ENCODE results near the gene MGAT4A. TPM values are rescaled to one million over a fixed set of nuclear protein-coding genes. Genes with fewer than 3 reads are reported as not detected.
A peak's percentile ranks its signal among the peaks of the same experiment; 100 is the strongest.
"Not testable (repeated sequence)": the region's sequence is repeated elsewhere in the genome, so short reads cannot be mapped to it uniquely, and the experiment has no call there.

MGAT4A gene
- total RNA-seq, 1 donor from 2014 or later: 5.6 TPM

DNA sequence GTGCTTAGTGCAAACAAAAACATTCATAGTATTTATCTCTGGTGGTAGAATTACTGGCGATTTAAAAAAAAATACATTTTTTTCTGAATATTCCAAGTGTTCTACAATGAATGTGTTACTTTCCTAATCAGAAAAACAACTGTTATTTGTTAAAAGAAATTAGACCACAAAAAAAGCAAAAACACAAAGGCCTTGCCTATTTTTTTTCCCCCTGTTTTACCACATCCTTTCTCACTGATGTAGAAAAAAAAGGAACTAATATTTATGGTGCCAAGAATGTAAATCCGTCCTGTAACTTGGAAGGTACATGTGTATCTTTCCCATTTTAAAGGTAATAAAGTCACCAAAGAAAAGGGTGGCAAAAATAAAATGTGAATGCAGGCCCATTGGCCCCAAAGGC is 28.4 kb upstream of the MGAT4A start:
- no peak for ATAC-seq

DNA sequence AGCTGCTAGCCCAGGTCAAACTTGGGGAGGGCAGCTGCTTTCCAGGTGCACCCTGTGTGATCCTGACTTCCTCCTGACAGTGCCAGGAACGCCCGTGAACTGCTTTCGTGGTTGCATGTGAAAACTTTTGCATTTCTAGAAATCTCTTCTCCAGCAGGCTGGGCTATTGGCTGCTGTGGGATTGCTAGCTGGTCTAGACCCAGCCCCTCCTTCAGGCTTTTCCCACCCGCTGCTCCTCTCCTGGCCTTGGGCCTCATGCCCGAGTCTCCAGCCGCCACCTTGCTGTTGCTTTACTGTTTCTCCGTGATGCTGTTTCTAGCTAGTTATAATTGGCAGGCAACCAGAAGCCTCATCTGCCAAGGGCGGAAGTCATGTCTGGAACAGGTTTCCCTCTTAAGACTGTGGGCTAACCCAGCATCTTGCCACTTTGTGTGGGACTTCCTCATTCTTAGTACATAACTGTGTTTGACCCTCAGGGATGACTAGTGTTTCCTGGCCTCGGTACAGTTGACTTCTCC is 27.0 kb upstream of the MGAT4A start:
- peak; percentile 96 for ATAC-seq

DNA sequence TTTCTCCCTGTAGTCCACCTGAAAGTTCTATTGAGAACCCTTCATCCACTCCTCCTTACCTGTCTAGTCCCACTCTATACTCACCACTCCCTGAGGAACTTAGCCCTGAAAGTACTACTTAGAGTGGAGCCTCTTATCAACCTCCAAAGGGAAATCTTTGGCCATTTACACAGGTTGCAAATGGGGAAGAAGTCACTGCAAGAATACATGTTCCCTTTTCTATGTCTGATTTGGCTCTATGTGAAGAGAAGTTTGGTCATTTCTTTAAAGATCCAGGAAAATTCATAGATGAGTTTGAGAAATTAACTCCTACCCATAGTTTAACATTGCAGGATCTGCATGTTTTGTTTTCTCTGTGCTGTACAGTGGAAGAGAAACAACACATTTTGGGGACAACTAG is 22.9 kb upstream of the MGAT4A start:
- ATAC-seq: no peak

DNA sequence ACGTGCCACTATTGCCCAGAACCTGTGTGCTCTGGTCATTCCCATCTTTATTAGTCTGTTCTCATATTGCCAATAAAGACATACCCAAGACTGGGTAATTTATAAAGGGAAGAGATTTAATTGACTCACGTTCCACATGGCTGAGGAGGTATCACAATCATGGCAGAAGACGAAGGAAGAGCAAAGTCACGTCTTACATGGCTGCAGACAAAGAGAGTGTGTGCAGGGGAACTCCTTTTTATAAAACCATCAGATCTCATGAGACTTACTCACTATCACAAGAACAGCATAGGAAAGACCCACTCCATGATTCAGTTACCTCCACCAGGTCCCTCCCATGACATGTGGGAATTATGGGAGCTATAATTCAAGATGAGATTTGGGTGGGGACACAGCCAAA is 21.8 kb upstream of the MGAT4A start:
- ATAC-seq: not testable (repeated sequence)

DNA sequence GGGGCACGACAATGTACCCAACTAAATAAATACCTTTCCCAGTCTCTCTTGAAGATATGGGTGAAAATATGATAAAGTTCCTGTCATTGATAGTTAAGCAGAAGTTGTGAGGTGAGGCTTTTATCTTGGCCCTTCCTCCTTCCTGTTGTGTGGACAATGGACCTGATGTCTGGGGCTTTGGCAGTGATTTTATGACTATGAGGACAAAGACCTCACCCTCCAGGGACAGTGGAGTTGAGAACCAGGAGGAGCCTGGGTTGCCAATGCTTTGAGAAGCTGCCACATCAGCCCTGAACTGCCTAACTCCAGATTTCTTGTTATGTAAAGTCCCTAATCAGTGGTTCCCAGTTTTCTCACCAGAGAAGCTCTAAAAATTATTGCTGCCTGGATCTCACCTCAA is 20.8 kb upstream of the MGAT4A start:
- no peak for ATAC-seq

DNA sequence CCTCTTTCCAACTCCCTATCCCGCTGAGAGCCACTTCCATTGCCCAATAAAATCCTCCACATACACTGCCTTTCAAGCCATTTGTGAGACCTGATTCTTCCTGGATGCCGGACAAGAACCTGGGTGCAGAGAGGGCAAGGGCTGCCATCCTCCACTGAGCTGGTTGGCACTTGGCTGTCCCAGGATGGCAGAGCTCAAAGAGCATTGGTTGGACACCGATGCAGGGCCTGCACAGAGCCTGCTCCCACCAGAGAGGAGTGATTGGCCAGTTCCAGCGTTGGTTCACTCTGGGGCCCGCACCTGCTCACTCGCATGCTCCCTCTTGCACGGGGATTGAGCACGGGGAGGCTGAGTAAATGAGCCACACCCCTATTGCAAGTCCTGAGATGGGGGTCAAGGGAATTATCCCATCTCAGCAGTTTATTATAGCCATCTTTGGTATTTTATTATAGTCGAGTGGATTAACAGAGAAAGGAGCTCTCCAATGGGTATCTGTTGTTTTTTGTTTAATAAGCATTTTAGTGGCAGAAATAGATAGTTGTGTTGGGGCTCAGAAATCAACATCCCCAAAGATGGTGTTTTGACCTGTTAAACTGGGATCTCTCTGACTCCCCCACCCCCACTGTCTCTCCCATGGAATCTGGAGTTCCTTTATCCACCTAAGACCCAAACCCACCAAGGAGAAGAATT is 19.8 kb upstream of the MGAT4A start:
- ATAC-seq: no peak

DNA sequence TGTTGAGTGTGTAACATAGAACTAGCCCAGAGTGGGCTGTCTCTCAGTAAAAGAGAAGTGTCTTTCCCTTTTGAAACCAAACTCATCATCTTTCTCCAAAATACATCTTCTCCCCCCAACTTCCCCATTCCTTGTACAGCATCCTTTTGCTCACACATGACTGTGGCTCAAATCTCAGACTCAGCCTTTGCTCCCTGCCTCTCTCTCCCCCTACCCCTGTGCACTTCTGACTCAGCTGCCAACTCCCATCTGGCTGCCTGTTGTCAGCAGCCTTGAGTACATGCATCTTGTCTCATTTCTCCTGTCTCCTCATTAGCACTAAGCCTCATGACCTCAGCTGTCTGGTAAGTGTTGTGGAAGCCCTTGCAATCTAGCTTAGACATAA is 18.1 kb upstream of the MGAT4A start:
- peak; percentile 17 for ATAC-seq

DNA sequence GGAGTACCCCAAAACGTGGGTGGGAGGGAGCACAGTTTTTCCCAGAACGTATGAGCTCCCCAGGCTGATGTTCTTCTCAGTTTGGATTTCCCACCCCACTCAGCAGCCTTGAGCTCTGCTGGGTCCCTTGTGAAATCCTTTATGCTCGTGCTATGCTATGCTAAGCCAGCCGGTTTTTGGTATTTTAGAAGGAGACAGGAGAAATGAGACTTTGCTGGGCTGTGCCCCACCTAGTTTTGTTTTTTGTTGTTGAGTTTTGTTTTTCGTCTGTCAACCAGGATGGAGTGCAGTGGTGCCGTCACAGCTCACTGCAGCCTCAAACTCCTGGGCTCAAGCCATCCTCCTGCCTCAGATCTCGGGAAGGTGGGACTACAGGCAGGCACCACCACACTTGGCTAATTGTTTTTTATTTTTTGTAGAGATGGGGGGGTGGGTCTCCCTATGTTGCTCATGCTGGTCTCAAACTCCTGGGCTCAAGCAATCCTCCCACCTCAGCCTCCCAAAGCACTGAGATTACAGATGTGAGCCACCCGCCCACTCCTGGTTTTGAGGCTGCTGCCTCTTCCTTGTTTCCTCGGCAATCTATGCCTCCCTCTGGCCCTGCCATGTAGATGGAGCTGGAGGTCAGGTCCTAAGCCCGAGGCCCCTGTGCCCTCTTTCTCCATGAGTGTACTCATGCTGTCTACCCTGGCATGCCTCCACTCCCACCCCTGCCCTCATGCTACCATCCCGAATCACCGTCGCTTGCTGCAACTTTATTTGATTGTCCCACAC is 17.5 kb upstream of the MGAT4A start:
- ATAC-seq: peak; percentile 11

DNA sequence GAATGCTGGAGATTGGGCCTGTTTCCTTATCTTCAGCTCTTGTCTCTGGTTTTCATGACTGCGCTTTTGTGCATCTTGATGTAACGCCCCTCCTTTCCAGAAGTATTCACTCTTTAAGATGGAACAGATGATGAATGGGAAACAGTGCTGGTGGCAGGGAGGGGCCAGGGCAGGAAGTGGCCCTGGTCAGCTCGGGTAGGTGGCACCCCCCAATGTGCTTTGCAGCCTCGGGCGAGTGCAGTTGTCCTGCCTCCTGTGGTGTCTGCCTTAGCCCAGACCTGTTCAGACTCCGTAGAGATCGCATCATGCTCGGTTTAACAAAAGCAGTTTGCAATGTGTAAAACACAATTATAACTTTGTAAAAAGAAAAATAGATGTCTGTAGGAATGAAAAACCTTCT is 17.0 kb upstream of the MGAT4A start:
- no peak for ATAC-seq

DNA sequence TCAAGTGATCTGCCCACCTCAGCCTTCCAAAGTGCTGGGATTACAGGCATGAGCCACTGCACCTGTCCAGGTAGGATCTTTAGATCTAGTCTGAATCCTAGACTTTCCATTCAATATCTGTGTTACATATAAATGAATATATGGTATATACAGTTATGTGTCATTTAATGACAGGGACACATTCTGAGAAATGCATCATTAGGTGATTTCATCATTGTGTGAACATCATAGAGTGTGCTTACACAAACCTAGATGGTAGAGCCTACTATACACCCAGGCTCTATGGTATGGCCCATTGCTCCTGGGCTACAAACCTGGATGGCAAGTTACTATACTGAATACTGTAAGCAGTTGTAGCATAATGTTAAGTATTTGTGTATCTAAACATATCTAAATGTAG is 15.5 kb upstream of the MGAT4A start:
- ATAC-seq: no peak

DNA sequence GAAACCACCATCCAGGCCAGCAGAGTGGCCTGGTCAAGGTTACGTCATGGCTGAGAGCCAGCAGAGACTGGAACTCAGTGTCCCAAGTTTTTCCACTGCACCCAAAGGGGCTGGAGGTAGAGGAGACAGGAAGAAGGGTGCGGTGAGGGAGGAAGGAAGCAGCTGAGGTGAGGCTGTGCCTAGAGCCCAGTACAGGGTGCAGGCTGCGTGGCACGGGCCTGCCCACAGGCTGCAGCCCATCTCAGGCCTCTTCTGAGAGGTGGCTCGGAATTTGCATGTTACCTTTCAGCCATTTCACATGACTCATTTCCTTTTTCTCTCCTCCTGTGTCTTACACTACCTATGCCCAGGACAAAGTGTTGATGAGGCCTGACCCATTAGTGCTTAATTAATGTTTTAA is 13.7 kb upstream of the MGAT4A start:
- no peak for ATAC-seq

DNA sequence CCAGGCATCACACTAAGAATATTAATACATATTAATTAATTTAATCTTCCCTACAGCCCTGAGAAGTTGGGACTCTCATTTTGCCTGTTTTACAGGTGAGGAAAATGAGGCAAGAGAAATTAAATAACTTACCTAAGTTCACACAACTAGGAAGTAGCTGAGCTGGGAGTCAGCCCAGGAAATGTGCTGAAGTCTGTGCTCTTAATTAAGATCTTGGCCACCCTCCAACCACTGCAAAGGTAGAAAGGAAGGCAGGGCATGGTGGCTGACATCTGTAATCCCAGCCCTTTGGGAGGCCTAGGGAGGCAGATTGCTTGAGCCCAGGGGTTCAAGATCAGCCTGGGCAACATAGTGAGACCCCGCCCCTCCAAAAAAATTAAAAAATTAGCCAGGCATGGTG is 12.9 kb upstream of the MGAT4A start:
- no peak for ATAC-seq

DNA sequence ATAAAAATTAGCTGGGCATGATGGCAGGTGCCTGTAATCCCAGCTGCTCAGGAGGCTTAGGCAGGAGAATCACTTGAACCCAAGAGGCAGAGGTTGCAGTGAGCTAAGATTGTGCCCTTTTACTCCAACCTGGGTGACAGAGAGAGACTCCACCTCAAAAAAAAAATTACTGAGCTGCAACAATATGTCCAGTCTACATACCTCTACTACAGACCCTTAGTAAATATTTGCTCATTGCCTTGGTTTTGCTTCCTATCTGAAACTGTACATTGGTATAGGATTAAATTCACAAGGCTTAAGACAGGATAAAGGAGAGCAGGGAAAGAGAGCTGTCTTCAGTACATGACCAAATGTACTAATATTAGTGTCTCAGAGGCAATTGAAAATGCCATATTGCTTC is 8.1 kb upstream of the MGAT4A start:
- no peak for ATAC-seq

DNA sequence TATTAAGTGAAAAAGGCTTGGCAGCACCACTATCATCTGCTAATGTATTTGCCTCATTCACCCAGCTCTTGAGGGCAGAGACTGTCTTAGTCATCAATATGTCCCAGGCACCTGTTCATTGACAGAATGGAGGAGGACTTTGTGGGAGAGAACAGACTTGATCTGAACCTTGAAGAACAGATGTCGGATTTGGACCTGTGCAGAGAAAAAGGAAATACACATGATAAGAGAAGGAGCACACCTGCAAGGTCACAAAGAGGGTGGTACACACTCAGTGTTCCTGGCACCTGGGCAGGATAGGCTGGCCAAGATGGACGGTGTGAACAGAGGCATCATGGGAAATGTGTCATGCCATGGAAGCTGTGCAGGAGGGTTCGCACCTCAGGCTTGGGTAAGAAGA is 7.4 kb upstream of the MGAT4A start:
- no peak for ATAC-seq

DNA sequence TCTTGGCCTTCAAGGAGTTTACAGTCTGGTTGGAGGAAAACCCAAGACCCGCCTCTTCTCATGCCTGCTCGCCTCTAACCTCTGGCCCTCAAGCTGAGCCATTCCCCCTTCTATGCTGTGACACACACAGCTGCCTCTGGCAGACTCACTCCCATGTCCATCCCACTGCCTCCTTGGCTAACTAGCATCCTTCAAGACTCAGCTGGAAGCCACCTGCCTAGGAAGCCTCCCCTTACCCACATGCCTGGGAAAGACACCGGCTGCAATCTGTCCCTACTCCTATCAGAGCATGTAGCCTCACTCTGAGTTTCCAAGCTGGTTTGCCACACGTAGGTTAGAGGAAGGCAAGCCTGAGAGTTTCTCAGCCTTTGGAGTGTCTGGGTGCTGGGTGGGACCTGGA is 6.9 kb upstream of the MGAT4A start:
- no peak for ATAC-seq

DNA sequence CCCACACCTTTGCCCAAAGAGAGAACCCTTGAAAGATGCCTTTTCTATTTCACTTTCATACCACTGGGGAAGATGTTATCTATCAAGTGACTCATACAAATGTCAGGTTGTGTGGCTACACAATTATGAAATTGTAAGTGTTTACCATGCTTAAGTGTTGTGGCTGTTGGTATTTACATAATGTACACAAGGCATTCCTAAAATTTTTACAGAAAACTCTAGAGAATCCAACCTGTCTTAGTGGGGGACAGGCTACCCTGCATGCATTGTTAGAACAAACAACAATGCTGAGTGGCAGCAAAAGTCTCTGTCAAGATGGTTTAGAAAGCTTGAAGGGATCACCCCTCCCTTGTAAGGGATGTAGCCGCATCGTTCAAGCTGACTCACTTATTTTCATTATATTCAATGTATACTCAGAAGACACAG is 5.5 kb upstream of the MGAT4A start:
- no peak for ATAC-seq

DNA sequence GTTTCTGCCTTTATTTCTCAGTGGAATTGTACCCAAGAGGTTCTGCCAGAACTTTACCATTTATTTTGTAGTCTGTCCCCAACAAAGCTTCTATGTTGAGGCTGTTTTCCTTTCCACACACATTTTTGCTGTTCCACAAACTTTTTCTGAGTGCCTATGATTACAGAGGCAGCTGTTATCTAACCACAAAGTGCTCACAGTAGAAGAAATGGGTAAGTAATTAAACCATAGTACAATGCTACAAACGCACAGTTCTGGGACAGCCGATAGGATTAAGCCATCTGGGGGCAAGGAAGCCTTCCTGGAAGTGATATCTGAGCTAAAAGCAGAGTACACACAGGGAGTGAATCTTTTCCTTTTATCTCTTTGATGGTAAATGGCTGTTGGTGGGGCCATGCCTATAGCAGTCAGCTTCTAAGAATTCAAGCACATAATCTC is 3.9 kb upstream of the MGAT4A start:
- no peak for ATAC-seq

DNA sequence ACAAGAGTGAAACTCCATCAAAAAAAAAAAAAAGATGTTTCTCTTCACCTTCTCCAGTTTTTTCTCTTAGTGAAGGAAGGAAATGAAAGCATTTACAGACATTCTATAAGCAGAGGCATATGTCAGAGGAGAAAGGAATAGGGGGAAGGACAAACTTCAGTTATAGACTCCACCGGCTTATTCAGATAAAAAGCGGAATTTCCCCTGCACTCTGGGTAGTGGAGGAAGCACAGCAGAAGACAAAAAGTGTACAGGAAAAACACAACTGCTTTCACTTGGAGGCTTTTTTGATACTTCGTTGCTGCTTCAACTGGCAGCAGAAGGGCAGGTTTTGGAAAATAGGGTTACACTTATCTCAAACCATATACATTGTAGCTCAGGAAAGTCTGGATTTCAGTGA is 3.2 kb upstream of the MGAT4A start:
- ATAC-seq: no peak

DNA sequence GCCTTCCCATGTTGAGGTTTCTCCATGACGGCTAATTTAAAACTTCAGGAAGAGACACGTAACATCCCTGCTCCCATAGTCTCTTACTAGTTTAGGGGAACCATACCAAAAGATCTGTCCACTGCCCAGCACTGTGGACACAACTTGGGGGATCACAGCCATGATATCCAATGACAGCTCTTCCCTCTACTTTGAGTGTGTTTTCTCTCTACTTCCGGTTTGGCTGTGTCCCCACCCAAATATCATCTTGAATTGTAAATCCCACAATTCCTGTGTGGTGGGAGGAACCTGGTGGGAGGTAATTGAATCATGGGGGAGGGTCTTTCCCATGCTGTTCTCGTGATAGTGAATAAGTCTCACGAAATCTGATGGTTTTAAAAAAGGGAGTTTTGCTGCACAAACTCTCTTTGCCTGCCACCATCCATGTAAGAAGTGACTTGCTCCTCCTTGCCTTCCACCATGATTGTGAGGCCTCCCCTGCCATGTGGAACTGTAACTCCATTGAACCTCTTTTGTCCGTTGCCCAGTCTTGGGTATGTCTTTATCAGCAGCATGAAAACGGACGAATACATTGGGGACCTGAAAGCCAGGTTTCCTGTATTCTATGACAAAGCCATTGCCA is 1.6 kb upstream of the MGAT4A start:
- no peak for ATAC-seq

DNA sequence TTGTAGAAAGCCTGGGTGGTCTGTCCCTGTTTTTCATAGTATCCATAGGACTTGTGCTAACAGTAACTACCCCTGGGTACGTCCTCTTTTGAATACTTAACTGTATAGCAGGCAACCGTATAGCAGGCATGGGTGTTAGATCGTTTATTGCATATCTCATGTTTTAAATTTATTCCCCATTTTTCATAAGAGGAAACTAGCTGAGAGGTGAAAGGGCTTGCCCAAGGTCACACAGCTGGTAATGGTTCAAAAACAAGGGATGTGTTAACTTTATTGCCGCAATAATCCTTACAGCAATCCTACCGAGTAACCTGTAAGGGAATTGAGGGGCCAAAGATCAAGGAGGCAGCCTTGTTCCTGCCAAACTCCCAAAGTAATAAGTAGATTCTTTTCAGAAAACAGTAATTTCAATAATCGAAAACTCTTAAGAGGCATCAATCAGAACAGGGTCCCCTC is 990 bp upstream of the MGAT4A start:
- no peak for ATAC-seq

DNA sequence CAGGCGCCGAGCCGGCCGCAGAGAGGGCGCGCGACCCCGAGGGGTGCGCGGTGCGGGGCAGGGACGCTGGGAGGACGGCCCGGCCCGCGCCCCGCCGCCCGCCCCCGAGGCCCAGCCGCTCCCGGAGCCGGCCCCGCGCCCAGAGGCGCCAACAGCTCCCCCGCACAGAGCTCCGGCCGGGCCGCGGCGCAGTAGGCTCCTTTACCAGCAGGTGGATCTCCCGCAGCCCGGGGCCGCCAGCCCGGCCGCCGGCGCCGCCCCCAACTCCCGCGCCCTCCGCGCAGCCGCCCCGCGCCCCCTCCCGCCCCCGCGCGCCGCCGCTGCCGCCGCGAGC is 258 bp downstream of the MGAT4A start:
- peak; percentile 55 for ATAC-seq

DNA sequence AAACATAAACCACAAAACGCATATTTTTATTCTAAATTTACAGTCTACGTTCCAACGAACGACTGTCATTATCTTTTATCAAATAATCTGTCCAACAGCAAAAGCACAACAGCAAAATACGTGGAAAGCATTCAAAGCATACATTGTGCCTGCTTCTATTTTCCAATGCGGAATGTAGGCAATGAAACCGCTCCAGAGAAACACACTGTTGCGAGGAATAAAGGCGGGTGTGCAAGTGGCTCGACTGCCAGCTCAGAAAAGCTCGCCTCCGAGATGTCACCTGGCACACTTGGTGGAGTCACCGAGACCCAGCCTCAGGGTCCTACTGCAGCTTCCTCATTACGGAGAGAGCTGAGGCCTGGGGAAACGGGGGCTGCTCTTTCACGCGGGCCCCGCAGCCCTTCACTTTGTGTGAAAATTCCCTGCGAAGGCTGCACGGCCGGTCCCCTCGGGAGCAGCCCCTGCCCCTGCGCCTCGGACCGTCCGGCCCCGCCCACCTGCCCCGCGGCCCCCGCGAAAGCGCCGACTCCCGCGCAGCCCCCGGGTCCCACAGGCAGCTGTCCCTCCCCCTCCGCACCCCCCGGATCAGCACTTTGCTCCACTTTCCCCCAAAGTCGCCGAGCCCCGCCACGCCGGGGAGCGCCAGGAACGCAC is 752 bp downstream of the MGAT4A start:
- peak; percentile 53 for ATAC-seq

DNA sequence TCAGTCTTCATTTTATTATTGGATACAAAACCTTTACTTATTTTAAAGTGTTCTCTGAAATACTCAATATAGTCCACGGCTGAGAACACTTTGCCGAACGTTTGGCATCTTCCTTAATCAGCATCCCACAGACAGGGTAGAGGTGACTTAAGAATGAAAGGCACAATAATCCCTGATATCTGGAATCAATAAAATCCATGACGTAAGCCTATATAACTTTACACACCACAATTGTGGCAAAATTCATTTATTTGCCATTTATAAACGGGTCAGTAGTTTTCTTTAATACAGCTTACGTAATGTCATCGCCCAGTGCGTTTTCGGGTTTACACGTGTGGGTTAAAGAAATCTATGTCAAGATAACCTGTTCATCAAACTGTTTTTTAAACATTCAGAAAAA is 1.3 kb downstream of the MGAT4A start:
- no peak for ATAC-seq
